Fibroblast of lung (primary cell): ENCODE results near the gene KCNQ1OT1.

Experiments
- CTCF ChIP-seq, 2 donors: IDR thresholded peaks in 1 of 2; conservative IDR thresholded peaks in 1 of 2; 1 replicate in 1 of 2; 2 replicates in 1 of 2; pipeline ENCODE4 v1.5.1; 2011 to 2012; ENCODE audit warnings: low read length in 2 of 2, control low read depth in 1 of 2, inconsistent platforms in 1 of 2, low read depth in 1 of 2, mild to moderate bottlenecking in 1 of 2
- EZH2 ChIP-seq: IDR thresholded peaks from 2 replicates; pipeline ENCODE4 v1.5.1; 2012; ENCODE audit warnings: low read length, control low read depth, mild to moderate bottlenecking; ENCODE audit errors: missing control alignments

DNA sequence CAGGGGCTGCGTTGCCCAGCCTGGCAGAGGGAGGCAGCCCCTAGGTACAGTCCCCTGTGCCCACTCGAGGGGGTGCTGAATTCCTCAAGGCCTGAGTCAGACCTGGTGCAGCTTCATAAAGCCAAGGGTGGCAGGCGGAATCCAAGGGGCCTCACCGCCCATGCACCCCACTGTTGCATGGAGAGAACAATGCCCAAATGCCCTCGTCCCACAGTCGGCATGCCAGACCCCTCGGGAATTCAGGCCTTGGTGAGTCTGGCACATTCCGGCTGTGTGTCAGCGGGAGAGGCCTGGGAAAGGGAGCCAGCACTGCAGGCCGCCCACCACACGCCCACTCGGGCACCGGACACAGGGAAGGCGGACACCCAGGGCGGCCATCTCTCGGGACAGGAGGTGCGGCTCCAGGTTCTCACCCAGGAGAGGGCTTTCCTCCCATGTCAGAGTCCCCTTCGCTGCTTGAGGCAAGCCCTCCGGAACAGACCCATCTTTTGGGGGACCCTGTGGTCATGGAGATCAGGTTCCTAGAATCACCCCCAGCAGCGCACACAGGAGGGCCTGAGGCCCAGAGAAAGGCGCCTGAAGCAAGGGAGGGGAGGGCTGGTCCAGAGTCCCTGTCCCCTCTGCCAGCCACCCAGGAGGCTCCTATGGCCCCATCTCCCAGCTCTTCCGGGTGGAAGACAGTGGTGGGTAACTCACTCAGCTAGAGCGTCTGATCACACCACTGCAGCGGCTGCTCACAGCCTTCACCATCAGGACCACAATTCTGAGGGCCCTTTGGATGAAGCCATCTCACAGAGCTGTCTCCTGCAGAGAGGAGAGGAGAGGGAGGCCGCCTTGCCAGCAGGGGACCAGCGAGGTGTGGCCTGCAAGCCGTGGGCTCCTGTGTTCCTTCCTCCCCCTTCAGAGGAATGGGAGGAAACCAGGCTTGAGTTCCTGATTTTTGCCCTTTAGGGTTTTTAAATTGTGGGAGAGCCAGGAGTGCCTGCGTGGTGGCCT lies 31.6 kb upstream of the KCNQ1OT1 start:
- TF ChIP-seq EZH2 = no peak
- no peak for TF ChIP-seq CTCF (conservative IDR thresholded peaks at IDR 0.05 in 1 of 2, IDR thresholded peaks at IDR 0.05 in 1 of 2; ENCODE audit: low read depth in 1 of 2, low read length in 2 of 2)
